ENCODE data around the gene BLMH.

BLMH gene

GRCh38 chr17:30310562-30310961, 18.8 kb upstream of the BLMH start:
- no peak overlapping the region for H3K4me3 ChIP-seq
- no peak overlapping the region for H3K27ac ChIP-seq

GRCh38 chr17:30309591-30309990, 17.8 kb upstream of the BLMH start:
- no peak overlapping the region for H3K4me3 ChIP-seq
- H3K27ac ChIP-seq = no peak overlapping the region

GRCh38 chr17:30308406-30308805, 16.7 kb upstream of the BLMH start:
- Histone ChIP-seq H3K4me3 (no peak overlapping the region), H3K27ac (no peak overlapping the region)

GRCh38 chr17:30304778-30305177, 13.0 kb upstream of the BLMH start:
- Histone ChIP-seq H3K27ac (no peak overlapping the region), H3K4me3 (no peak overlapping the region)

GRCh38 chr17:30302241-30302640, 10.5 kb upstream of the BLMH start:
- Histone ChIP-seq H3K4me3 (no peak overlapping the region), H3K27ac (no peak overlapping the region)

GRCh38 chr17:30300818-30301217, 9.1 kb upstream of the BLMH start:
- Histone ChIP-seq H3K27ac (no peak overlapping the region), H3K4me3 (no peak overlapping the region)

- Histone ChIP-seq H3K27ac (no peak overlapping the region), H3K4me3 (no peak overlapping the region)
Observed at GRCh38 chr17:30299000-30299399, 7.3 kb upstream of the BLMH start.

- Histone ChIP-seq H3K4me3 (no peak overlapping the region), H3K27ac (no peak overlapping the region)
Observed at GRCh38 chr17:30297715-30298114, 6.0 kb upstream of the BLMH start.

GRCh38 chr17:30296499-30297080, 4.8 kb upstream of the BLMH start:
- peak overlapping the region in 2 of 21 experiments; percentile 8 to 21 for H3K27ac ChIP-seq
- H3K4me3 ChIP-seq = no peak overlapping the region

- H3K4me3 ChIP-seq = peak overlapping the region; percentile 78 to 99 (median 86)
- peak overlapping the region; percentile 38 to 91 (median 82) for H3K27ac ChIP-seq
Observed at GRCh38 chr17:30292286-30292858, 628 bp upstream of the BLMH start.

GRCh38 chr17:30290696-30291542, 825 bp downstream of the BLMH start:
- H3K27ac ChIP-seq = peak overlapping the region in 19 of 21 experiments; percentile 57 to 91 (median 83)
- peak overlapping the region; percentile 78 to 99 (median 86) for H3K4me3 ChIP-seq

- no peak overlapping the region for H3K27ac ChIP-seq
- H3K4me3 ChIP-seq = no peak overlapping the region
Observed at GRCh38 chr17:30290077-30290476, 1.7 kb downstream of the BLMH start.

GRCh38 chr17:30279156-30279555, 12.6 kb downstream of the BLMH start:
- no peak overlapping the region for H3K4me3 ChIP-seq

GRCh38 chr17:30278032-30278431, 13.7 kb downstream of the BLMH start:
- H3K4me3 ChIP-seq = no peak overlapping the region
- H3K27ac ChIP-seq = no peak overlapping the region

More at GRCh38 chr17:30279156-30279555, 12.6 kb downstream of the BLMH start:
- H3K27ac ChIP-seq = no peak overlapping the region

GRCh38 chr17:30275911-30276310, 15.8 kb downstream of the BLMH start:
- no peak overlapping the region for H3K27ac ChIP-seq

GRCh38 chr17:30274887-30275286, 16.9 kb downstream of the BLMH start:
- Histone ChIP-seq H3K27ac (no peak overlapping the region), H3K4me3 (no peak overlapping the region)

More at GRCh38 chr17:30275911-30276310, 15.8 kb downstream of the BLMH start:
- no peak overlapping the region for H3K4me3 ChIP-seq

GRCh38 chr17:30273373-30273772, 18.4 kb downstream of the BLMH start:
- Histone ChIP-seq H3K4me3 (no peak overlapping the region), H3K27ac (no peak overlapping the region)

GRCh38 chr17:30271102-30271501, 20.6 kb downstream of the BLMH start:
- H3K27ac ChIP-seq = no peak overlapping the region
- no peak overlapping the region for H3K4me3 ChIP-seq

- no peak overlapping the region for H3K27ac ChIP-seq
- no peak overlapping the region for H3K4me3 ChIP-seq
Observed at GRCh38 chr17:30267625-30268024, 24.1 kb downstream of the BLMH start.

- Histone ChIP-seq H3K4me3 (no peak overlapping the region), H3K27ac (no peak overlapping the region)
Observed at GRCh38 chr17:30263552-30264333, 28.0 kb downstream of the BLMH start.
